ENCODE results near the gene EBF3.

GRCh38 chr10:129863201-129863663 is 100.8 kb downstream of the EBF3 start:
- TF ChIP-seq CTCF (IDR thresholded peaks at IDR 0.05) = no peak
- TF ChIP-seq POLR2A (IDR thresholded peaks at IDR 0.05) = no peak
